ENCODE results near the gene ALDH3B1. TPM values are rescaled to one million over a fixed set of nuclear protein-coding genes. Genes with fewer than 3 reads are reported as not detected.
"Not testable (repeated sequence)": the region's sequence is repeated elsewhere in the genome, so short reads cannot be mapped to it uniquely, and the experiment has no call there.

Gene ALDH3B1, protein sequence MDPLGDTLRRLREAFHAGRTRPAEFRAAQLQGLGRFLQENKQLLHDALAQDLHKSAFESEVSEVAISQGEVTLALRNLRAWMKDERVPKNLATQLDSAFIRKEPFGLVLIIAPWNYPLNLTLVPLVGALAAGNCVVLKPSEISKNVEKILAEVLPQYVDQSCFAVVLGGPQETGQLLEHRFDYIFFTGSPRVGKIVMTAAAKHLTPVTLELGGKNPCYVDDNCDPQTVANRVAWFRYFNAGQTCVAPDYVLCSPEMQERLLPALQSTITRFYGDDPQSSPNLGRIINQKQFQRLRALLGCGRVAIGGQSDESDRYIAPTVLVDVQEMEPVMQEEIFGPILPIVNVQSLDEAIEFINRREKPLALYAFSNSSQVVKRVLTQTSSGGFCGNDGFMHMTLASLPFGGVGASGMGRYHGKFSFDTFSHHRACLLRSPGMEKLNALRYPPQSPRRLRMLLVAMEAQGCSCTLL
- 15.5 and 19.0 TPM in 2 replicates for total RNA-seq (2014; rRNA removed; shearing (Covaris generic))
- 48.1 and 53.6 TPM in 2 replicates for polyA plus RNA-seq (2015; cell fraction: cytosol; rRNA removed)
- polyA plus RNA-seq (2015; cell fraction: nucleus; rRNA removed) = 53.1 and 75.3 TPM in 2 replicates

DNA sequence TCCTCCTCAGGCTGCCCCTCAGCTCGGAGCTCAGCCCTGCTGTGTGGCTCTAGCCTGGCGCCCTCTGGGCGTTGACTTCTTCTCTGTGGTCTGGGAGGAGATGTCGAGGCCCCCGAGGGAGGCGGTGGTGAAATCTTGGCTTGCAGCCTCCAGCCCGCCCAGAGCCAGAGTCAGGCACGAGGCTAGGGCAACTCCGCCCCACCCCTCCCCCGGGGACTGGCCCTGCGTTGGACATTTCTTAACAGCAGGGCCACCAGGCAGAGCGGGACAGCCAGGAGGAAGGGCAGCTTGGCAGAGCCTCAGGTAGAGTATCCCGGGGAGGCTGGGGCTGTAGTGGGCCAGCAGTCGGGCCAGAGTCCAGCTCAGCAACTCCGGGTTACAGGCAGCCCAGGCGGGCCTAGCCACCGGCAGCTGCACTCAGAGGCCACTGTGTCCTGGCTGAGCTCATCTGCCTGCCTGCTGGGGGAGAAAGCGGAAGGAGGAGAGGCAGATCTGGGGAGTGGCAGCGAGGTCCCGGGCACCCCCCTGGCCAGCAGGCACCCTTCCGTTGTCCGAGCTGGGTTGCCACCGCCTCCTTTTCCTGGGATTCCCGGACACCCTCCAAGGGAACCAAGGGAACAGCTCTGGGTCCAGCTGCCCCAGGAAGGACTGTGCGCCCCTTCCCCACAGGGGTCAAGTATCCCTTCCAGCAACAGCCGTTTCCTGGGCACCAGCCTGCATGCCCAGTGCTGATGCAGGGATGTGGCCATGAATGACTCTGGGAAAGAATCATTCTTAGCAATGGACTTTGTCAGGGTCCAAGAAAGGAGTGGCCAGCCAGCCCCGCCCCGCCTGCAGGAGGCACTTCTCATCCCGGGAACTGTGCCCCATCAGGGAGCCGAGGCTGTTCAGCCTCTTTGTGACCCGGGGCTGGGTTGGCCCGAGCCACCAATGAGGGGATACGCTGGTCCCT, at the start of gene ALDH3B1:
Gene ALDH3B1, plus strand, starts transcription at position 238 of the 952 bp plus-strand sequence. CDS start 4,971 bp downstream, outside the sequence.
- DNase-seq (ENCODE audit: low read depth) = peak; percentile 94

- not testable (repeated sequence) for DNase-seq (ENCODE audit: low read depth)
These were observed 46.9 kb upstream of the ALDH3B1 start for GRCh38 chr11:67963217-67963616.

- DNase-seq (ENCODE audit: low read depth) = not testable (repeated sequence)
These were observed 46.2 kb upstream of the ALDH3B1 start for GRCh38 chr11:67963879-67964278.

- not testable (repeated sequence) for DNase-seq (ENCODE audit: low read depth)
These were observed 45.4 kb upstream of the ALDH3B1 start for GRCh38 chr11:67964746-67965145.

GRCh38 chr11:67965830-67966348, 44.2 kb upstream of the ALDH3B1 start:
- not testable (repeated sequence) for DNase-seq (ENCODE audit: low read depth)

DNA sequence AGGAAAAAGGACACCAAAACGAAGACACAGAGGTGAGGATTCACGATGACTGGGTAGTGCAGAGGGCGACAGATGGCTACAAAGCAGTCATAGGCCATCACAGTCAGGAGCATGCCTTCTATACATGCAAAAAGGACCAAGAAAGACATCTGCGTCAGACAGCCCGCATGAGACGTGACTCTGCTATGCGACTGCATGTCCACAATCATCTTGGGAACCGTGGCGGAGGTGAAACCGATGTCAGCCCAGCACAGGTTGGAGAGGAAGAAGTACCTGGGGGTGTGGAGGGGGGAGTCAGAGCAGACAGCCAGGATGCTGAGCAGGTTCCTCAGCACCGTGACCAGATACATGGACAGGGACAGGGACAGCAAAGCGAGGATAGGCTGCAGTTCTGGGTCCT, 35.4 kb upstream of the ALDH3B1 start:
- DNase-seq (ENCODE audit: low read depth) = not testable (repeated sequence)

- DNase-seq (ENCODE audit: low read depth) = not testable (repeated sequence)
These were observed 31.2 kb upstream of the ALDH3B1 start for GRCh38 chr11:67978766-67979418.

DNA sequence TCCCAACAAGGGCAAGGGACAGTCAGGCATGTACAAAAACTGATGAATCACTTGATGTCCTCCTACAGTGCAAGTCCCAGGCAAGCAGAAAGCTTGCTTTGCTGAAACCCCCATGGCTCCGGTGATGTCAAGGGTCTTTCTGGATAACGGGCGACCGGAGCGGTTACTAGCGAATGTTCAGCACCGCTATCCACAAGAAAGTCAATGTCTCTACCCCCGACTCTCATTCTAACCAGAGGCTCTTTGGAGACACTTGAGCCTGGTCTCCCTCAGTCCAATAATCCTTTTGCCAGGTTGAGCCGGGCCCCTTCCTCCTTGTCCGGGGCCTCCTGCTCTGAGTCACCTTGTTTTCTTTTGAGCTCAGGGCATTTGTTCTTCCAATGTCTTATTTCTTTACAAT, 28.9 kb upstream of the ALDH3B1 start:
- DNase-seq (ENCODE audit: low read depth) = not testable (repeated sequence)

GRCh38 chr11:67982255-67982857, 27.8 kb upstream of the ALDH3B1 start:
- DNase-seq (ENCODE audit: low read depth) = not testable (repeated sequence)

DNA sequence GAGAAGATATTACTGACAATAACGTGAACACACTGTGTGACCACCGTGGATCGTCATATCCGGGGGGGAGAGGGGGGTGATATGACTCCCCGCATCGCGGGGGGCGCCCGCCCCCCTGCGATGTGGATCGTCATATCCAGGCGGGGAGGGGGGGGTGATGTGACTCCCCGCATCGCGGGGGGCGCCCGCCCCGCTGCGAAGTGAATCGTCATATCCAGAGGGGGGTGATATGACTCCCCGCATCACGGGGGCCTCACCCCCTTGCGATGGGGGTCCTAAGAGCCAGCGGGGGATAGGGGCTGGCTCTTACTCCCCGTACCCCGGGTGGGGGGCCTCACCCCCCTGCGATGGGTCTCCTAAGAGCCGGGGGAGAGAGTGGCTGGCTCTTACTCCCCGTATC, 26.2 kb upstream of the ALDH3B1 start:
- DNase-seq (ENCODE audit: low read depth) = no peak

DNA sequence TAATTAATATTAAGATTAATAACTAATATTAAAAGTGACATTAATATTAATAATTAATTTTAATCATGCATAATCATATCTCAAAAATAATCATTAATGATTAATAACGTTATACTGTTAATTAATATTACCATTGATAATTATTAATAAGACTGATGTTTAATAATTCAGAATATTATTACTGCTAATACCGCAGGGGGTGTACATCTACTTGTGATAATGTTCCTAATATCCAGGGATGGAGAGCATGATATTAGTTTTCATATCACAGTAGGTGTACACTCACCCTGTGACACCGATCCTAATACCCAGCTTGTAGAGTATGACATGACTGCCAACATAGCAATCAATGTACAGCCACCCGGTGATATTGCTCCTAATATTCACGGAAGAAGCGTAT, 24.8 kb upstream of the ALDH3B1 start:
- DNase-seq (ENCODE audit: low read depth) = not testable (repeated sequence)

DNA sequence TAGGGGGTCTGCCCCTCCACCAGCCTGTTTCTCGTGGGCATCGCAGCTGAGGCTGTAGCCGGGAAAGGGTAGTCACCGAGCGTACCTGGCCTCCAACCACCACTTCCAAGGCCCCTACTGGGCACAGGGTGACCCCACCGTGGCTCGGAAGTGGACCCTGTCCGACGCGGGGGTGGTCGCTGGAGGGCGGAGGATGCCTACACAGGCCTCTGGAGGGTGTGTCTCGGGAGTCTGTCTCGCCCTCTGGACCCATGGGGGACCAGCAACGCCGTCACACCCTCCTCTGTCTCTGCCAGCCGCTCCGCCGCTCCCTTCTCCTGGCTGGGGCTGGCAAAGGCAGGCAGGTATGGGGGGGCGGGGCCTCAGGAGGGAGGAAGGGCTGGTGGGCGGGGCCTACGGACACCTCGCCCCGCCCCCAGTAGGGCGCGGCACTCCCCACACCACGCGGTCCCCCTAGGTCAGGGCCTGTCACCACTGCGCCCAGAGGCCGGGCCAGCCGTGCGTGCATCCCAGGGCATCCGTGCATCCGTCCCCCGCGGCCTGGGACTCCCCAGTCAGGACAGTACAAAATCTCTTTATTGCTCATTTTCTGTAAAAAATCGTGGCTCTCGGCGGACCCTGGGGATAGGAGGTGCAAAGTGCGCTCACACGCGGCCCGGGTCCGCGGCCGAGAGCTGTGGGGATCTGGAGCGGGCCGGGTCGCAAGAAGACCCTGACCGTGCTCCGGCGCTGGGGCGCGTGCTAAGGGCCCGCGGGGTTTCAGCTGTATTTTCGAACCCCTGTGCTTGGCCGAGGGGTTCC, 19.4 kb upstream of the ALDH3B1 start:
- not testable (repeated sequence) for DNase-seq (ENCODE audit: low read depth)

DNA sequence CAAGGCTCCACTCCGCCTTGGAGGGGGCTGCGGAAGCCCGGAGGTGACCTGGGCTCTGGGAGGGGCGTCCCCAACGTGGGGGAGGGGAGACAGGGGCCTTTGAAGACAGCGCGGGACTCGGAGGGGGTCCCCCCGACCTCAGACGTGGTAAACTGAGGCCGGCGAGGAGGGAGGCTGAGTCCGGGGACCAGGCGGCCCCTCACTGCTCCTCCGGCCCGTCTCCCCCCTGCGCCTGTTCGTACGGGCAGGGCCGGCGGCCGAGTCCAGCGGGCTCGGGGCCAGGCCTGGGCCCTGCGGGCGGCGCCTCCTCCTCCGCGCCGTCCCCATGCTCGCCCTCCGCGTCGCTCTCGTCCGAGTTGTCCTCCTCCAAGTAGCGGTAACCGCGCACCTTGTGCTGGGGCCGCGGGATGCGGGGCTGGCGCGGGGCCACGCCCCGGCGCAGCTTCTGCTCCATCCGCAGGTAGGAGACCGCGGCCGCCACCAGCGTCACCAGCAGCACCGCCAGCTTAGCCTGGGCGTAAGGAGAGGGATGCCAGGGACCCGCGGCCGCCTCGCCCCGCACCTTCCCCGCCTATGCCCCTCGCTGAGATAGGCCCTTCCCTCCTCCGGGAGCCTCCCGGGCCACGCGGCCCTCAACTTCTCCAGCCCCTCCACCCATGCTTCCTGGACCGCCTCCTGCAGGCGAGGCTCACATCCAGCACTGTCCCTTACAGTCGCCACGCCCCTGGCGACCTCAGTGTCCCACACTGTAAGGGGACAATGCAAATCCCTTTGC, 18.6 kb upstream of the ALDH3B1 start:
- not testable (repeated sequence) for DNase-seq (ENCODE audit: low read depth)

- DNase-seq (ENCODE audit: low read depth) = not testable (repeated sequence)
These were observed 16.3 kb upstream of the ALDH3B1 start for GRCh38 chr11:67993821-67994220.

DNA sequence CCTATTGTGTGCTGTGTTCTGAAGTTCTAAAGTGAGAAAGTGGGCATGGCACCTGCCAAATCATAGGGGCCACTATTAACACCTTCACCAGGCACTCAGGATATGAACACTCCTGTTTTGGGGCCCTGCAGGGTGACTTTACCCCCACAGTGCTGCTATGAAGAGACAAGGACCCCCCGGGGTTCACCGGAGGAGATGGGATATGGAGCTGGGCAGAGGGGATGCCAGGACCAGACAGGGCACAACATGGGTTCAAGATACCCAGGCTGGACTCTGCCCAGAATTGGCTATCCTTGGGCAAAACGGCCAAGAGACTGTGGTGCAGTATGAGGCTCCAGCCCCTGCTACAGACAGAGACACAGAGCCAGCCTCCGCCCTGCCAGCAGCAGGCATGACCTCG, 15.7 kb upstream of the ALDH3B1 start:
- not testable (repeated sequence) for DNase-seq (ENCODE audit: low read depth)

- DNase-seq (ENCODE audit: low read depth) = not testable (repeated sequence)
These were observed 15.0 kb upstream of the ALDH3B1 start for GRCh38 chr11:67995129-67995528.

GRCh38 chr11:67995579-67995978, 14.5 kb upstream of the ALDH3B1 start:
- not testable (repeated sequence) for DNase-seq (ENCODE audit: low read depth)

GRCh38 chr11:67996051-67996450, 14.1 kb upstream of the ALDH3B1 start:
- no peak for DNase-seq (ENCODE audit: low read depth)

Data from HT1080 (cell line).